NCI-H1694 treated with DMSO at 0.1 percent for 48 hours (cell line): Measurements from ENCODE around the gene GSTM3.
"Not testable (repeated sequence)": the region's sequence is repeated elsewhere in the genome, so short reads cannot be mapped to it uniquely, and the experiment has no call there.

Experiments
- DNase-seq: peaks from one replicate; lab custom pipeline; 2025; lab: John Stamatoyannopoulos, UW

The GSTM3 gene

DNA sequence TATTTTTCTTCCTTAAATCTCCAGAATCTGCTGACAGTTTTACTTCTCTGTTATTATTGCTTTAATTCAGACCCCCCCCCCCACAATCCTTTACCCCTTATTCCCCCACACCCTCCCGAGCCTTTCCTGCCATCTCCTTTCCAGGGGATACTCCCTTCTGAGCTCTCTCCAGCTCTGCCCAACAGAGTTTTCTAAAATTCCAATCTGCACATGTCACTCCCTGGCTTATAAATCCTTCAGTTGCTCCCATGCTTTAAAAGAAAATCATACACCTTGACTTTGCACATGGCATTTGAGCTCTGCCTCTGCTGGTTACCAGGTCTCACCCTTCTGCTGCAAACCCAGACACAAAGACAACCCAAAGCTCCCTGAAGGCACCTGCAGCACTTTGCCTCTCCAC lies 34.6 kb upstream of the GSTM3 start:
- DNase-seq = no peak

DNA sequence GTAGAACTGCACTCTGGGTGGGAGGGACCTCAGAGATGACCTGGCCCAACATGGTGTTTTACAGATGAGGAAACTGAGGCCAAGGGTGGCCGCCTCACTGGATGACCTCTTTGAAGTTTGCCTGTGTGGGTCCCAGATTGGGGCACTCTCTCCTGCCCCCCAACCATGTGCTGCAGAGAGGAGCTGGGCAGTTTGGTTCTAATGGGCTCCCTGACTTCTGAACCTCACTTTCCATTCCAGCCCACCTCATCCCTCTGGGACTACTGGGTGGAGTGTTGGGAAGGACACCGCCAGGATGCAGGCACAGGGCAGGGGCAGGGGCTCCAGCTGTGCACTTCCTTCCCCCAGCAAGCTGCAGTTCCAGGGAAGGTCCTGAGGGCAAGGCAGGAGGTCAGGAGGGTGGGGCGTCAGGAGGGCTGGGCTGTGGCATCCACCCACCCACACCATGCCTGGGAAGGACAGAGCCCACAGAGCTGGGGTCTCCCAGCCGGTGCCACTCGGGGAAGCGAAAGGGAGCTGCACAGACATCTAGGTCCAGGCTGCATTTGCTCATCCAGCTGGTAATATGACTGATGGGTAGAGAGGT lies 33.2 kb upstream of the GSTM3 start:
- no peak for DNase-seq

DNA sequence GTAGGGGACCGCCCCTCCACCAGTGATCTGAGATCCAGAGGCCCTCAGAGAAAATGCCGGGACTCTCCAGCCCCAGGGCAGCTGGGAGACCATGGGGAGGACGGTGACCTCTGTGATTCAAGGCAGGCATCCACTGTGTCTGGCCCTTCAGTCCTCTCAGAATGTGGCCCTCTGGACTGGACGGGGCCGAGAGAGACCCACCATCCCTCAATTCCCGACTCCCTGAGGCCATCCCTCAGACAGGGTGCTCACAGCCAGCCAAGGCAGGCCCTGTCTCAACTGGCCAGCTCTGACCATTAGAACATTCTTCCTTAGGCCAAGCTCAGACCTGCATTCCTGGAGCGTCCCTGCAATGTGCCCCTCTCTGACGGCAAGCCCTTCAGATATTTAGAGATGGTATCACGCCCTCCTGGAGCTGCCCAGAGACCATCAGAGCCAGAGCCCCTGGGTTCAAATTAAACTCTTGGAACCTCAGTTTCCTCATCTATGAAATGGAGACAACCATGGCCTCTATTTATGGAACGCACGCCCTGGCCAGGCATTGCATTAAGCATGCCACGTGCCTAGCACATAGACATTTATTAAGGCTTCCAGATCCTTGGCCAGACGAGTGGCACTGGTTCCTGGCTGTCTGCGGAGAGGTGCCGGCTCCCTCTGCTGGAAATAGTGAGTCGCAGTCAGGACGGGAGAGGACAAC lies 32.5 kb upstream of the GSTM3 start:
- DNase-seq = peak; percentile 87

DNA sequence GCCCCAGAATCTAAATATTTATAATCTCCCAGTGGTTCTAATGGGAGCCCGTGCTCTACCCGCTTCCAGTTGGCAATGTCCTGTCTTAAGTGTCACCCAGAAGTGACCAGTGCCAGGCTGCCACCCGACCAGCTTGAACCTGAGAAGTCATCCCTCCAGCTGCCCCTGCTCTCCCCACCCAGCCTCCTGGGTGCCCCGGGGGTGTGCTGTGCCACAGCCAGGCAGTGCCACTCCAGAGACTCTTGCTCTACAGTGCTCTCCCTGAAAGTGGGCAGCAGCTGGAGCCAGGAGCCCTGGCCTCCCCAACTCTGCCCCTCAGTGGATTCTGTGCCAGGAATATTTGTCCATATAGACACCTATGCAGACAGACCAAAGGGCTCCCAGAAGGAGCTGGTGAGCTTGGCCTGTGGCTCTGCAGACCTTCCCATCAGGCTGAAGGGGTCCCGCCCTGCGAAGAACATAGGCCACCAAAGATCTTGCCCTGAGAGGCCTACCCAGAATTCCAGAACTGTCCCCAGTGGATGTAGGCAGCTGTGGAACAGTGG lies 31.9 kb upstream of the GSTM3 start:
- DNase-seq = no peak

DNA sequence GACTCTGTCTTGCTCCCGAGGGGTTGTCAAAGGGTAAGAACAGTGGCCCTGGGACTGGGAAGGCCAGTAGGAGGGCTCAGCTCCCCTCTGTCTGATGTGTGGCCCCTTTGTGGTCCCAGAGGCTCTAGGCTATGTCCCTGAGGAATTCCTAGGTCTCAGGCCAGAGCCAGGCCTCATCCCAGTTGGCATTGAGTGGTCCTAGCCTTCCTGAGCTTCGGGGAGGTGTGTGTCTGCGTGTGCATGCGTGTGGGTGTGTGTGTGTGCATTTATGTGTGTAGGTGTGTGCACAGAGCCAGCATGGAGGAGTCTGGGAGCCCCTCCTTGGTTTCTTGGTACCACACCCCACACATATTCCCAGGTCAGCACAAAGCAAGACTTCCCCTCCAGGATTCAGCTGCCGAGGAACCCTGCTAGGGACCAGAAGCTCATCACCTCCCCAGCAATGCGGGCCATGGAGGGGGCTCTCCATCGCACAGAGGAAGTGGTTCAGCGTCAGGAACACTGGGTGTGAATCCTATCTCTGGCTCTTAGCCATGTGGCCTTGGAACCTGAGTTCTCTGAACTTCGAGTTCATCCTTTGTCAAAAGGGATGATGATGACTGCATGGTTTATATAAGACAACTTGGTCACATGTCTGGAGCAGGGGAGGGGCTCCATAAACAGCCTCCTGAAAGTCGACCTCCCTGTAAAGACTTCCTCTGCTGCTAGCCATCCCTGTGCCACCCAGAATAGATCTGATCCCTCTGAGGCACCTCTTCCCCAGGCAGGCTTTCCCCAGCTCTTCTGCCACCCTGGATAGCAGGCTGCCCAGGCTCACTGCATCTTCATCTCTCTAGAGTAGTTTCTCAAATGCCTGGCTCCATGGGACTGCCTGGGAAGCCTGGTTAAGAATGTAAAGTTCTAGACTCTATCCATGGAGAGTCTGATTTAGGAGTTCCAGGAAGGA lies 31.1 kb upstream of the GSTM3 start:
- no peak for DNase-seq

DNA sequence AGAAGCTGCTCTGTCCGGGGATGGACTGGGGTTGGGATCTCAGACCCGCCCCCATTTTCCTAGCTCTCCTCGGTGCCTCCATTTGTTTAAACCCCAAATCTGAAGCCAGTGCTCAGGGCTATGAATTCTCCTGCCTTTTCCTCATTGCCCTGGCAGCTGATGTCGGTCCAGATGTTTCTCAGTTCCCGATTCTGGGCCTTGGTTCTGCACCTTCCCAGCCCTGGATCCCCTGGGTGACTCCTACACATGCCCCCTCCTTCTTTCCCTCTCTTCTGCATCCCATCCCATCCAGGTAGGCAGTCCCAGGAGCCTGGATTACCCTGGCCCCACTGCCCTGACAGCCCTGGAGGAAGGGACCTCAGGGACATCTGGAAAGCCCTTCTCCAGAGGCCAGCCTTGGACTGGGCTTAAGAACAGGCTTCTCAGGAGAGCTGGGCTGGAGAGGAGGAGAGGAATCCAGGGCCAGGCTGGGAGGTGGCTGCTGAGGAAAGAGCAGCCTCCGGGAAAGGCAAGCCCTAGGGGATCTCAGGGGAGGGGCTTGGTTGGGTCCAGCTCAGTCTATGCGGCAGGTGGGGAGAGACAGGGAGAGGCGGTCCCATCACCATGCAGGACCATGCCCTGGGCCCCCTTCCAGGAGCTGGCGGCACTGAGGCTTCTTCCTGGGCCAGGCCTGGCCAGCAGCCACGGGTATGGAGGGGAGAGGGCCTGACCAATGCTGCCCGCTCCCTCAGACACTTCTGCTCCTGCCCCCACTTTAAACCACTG lies 29.7 kb upstream of the GSTM3 start:
- no peak for DNase-seq

DNA sequence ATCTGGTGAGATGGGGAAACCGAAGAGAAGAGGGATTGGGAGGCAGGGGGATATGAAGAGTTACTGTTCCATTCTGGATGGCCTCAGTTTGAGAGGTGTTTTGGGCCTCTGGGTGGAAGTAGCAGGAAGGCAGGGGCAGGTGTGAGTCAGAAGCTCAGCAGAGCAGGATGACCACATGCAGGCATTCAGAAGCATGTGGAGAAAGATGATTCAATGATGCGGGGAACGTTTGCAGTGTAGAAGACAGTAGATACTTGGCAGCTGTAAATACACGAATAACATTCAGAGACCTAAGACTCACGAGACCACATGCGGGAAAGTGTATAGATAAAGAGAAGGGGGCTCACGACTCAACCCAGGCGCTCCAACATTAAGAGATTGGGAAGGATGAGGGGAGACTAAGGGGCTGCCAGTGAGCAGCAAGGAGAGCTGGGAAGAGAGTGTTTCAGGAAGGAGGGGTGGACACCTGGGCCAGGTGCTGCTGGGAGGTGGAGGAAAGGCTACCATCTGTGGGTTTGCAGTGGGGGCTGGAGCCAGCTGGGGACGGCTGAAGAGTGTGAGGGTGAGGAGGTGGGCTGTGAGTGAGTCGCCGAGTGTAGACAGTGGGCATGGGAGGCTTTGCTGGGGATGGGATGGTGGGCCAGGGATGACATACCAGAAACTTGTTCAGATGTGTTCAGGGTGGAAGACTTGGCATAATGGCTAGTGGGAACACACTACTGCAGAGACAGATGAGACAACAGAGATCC lies 28.7 kb upstream of the GSTM3 start:
- DNase-seq = no peak

DNA sequence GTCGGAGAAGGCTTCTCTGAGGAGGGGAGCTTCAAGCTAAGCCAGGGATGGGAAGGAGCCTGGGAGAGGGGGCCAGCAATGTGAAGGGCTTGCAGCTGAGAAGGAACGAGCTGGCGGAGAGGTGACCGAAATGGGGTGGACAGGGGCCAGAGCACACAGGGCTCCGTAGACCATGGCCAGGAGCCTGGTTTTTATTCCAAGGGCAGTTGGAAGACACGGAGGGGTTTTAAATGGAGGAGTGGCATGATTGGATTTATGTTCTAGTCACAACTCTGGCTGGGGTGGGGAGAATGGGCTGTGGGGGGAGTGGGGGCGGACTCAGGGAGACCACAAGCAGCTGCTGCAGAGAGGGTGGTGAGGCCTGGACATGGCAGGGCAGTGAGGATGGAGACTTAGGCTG lies 28.0 kb upstream of the GSTM3 start:
- DNase-seq = no peak

DNA sequence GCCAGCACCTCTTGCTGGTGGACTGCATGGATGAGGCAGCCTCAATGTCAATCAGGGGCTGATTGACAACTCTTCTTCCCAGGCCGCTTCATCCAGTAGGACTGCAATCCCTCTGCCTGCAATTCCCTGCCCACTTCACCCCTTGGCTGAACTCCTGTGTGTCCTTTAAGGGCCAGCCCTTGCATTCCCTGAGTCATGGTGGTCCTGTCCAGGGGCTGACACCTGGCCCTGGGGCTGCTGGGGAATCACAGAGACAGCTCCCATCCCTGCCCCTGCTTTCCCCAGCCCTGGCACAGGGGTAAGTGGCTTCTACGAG lies 27.5 kb upstream of the GSTM3 start:
- no peak for DNase-seq

DNA sequence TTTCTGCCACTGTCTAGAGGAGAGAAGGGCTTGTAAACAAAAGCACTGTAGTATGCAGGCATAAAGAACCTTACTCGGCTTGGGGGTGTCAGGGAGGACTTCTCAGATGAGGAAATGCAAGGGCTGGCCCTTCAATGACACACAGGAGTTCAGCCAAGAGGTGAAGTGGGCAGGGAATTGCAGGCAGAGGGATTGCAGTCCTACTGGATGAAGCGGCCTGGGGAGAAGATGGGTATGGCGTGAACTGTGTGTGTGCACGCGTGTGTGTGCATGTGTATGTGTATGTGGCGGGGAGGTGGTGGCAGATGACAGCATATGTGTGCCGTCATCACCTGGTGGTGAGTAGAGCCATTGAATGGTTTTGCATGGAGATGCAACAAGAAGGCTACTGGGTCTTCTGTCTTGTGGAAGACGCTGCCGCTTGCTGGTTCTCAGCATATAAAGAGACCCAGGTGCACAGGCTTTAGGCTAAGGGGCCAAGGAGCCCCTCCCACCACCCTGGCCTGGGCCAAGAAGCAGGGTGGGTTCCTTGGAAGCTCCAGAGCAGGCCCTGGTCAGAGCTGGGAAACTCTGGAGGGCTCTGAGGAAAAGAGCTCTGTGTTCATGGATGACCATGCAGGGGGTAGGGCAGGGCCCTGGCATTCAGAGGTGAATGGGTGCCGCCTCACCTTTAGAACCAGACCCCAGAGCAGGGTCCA lies 26.9 kb upstream of the GSTM3 start:
- no peak for DNase-seq

DNA sequence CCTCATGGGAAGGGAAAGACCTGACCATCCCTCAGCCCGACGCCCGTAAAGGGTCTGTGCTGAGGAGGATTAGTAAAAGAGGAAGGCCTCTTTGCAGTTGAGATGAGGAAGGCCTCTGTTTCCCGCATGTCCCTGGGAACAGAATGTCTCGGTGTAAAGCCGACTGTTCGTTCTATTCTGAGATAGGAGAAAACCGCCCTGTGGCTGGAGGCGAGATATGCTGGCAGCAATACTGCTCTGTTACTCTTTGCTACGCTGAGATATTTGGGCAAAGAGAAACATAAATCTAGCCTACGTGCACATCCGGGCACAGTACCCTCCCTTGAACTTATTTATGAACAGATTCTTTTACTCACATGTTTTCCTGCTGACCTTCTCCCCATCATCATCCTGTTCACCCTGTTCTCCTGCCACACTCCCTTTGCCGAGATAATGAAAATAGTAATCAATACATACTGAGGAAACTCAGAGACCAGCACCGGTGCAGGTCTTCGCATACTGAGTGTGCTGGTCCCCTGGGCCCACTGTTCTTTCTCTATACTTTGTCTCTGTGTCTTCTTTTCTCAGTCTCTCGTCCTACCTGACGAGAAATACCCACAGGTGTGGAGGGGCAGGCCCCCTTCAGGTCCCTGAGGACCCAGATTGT lies 26.3 kb upstream of the GSTM3 start:
- DNase-seq = not testable (repeated sequence)

DNA sequence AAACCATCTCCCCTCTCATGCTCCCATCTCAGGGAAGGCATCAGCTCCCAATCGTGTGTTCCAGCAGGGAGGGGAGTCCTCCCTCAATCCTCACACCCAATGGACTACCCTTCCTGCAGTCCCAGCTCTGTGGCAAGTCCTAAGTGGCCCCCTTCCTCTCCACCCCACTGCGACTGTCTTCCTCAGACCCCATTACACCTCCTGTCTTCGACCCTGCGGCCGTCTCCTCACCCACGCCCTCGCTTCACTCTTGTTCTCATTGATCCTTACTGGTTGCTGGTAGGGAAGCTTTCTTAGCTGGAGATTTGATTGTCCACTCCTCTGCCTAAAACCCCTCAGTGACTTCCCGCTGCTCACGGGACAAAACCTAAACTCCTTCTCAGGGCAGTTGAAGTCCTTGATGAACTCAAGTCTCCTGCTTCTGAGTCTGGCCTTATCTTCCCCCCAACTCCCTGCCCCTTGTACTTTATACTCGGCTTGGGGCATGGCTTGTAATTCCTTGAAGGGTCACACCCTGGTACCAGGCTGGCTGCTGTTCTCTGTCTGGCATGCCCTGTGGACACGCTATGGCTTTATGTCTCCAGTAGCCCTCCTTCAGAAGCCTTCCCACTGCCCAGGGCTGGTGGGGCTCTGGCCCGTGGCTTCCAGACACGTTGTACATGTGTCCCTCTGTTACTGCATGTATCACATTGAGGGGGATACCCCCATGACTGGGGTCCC lies 25.2 kb upstream of the GSTM3 start:
- no peak for DNase-seq

DNA sequence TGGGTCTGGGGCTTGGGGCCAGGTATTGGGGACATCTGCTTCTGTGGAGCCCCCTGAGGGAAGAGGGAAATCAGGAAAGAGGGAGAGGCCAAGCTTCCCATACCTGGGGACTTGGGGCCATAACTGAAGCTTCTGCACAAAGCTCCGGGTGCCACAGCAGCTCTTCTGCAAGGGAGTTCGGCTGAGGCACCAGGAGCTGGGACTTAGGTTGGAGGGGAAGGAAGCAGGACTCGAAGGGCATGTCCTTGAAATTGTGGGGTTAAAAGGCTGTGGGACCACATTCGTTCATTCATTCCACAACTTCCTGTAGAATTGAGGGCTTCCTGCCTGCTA lies 24.6 kb upstream of the GSTM3 start:
- no peak for DNase-seq

DNA sequence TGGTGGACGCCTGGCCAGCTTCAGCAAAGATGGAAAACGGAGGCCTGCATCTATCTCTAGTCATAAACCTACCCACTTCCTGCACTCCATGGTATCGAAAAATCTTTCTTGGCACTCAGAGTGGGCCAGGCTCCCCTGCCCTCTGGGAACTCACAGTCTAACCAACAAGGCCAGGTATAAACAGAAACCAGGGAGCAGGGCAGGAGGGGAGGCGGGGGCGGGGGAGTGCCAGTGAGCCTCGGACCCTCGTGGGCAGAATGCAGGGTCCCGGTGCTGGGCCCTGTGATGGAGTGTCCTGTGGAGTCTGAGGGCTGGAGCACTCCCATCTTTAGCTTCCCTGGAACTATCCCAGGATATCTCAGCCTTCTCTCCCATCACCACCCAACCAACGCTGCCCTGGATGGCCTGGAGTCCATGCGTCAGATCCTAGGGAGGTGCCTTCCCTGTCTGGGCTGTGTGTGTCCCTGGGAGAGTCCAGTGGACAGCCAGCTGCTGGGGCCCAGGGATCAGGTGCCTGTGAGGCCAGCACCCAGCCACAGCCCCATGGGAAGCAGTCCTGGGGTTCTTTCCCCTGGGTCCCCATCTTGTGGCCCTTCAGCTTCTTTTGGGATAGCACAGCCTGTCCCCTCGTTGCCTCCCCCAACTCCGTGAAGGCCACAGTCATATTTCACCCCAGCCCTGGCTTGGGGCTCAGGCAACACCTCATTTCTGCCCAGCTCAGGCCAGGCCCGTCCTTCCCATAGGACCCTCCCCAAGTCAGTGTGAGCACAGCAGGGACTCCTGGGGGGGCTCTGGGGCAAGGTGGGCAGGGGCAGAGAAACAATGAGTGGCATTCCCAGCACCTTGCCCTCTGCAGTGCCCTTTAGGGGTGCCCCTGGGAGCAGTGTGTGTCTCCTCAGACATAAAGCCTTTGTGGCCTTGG lies 24.0 kb upstream of the GSTM3 start:
- DNase-seq = no peak

DNA sequence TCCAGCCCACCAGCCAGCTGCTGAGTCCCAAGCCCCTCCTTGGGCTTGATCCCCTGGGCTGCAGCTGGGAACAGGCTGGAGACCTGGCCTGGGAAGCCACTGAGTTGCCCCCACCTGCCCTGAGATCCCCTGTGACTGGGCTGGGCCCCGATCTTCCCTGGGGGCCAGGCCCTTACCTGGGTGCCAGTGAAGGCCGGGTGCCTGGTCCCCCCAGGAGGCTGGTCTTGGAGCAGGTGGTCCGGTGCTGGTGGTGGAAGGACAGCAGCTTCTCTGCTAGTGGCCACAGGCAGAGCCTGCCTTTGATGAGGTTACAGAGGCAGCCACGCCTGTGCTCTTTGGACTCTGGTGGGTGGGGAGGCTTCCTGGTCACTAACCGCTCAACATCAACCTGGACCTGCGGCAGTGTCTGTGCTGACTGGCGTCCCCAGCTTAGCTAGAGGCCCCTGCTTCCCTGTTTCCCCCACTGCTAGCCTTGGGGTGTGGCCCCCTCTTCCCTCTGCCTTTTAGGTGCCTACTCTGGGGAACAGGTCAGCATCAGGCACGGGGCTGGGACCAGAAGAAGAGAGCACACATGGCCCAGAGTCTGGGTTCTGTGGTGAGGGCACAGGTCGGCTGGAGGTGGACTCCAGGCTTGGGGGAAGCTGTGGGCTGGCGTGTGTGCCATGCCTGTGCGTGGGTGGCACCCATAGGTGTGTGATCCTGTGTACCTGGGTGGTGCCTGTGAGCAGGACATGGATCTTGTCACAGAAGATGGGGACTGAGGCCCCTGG lies 23.0 kb upstream of the GSTM3 start, which contains the start of gene EPS8L3:
EPS8L3 (minus strand) TSS at position 278 of the 770 bp plus-strand sequence. CDS start 2,174 bp downstream, outside the sequence.
- DNase-seq = no peak

DNA sequence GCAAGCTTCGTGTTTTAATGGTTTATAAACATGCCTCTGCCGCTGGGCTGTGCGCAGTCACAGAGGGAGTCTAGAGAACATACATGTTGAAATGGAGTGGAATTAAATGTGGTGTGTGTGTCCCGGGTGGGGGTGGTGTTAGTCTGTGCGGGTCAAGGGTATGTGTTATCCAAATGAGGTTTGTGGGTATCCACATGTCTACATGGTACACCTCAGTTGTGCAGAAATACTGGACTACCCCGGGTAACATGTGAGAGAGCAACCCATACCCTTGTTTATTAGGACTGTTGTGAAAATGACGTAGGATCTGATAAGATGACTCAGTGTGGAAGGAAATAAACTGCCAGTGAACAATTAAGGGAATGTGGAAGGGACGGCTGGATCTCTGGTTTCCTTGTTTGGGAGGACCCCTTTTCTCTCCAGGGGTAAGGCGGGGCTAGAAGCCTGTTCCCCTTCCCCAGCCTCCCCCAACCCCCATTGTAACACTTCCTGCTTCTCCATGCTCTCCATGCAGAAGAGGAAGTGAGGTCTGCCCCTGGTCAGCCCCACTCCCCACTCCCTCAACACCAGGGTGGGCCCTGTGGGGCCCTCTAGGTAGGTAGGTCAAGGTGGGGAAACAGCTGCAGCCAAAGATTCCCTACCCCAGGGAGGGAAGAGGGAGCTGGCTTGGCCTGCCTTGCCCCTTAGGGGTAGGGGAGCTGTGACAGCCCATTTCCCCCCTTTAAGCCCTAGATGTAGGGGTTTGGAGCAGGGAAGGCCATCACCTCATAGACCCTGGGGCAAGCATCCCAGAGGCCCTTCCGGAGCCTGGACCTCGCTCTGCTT lies 22.2 kb upstream of the GSTM3 start:
- no peak for DNase-seq
